ENCODE data around the gene CACNA1E.

DNA sequence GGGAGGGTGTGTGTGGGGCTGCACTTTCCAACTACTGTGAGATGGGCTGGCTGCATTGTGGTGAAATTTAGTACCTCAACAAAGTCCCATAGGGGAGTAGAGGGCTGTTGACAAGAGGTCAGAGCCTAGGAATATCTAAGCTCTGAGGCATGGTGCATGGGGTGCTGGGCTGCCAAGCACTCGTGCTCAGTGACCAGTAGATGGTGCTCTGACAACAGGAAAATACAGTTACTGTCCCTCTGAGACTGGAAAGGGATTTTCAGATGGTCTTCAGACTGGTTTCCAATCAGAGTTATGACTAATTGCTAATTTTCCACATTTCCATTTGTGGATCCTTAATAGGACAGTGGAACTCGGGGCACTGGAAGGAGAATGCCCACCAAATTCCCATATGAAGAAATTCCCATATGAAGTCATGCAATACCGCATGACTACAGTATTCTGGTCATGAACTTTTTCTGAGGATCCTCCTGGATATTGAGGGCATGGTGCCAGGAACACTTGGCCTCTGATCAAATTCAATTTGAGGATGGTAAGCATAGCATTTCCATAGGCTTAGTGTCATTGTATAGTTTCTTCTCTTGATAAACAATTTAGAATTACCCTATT is 4.1 kb upstream of the CACNA1E start:
- TF ChIP-seq PAX8 (CRISPR knock-in tag; IDR thresholded peaks at IDR 0.05; ENCODE audit: borderline replicate concordance) = no peak
- no peak for TF ChIP-seq TAF1 (CRISPR knock-in tag; IDR thresholded peaks at IDR 0.05)
- no peak for TF ChIP-seq NFE2L2 (IDR thresholded peaks at IDR 0.05; ENCODE audit: low read length)
- TF ChIP-seq, protein P1, sequence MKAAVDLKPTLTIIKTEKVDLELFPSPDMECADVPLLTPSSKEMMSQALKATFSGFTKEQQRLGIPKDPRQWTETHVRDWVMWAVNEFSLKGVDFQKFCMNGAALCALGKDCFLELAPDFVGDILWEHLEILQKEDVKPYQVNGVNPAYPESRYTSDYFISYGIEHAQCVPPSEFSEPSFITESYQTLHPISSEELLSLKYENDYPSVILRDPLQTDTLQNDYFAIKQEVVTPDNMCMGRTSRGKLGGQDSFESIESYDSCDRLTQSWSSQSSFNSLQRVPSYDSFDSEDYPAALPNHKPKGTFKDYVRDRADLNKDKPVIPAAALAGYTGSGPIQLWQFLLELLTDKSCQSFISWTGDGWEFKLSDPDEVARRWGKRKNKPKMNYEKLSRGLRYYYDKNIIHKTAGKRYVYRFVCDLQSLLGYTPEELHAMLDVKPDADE (CRISPR knock-in tag; IDR thresholded peaks at IDR 0.05) = no peak
- TF ChIP-seq KLF6 (CRISPR knock-in tag; IDR thresholded peaks at IDR 0.05) = no peak
- TF ChIP-seq, protein P2, sequence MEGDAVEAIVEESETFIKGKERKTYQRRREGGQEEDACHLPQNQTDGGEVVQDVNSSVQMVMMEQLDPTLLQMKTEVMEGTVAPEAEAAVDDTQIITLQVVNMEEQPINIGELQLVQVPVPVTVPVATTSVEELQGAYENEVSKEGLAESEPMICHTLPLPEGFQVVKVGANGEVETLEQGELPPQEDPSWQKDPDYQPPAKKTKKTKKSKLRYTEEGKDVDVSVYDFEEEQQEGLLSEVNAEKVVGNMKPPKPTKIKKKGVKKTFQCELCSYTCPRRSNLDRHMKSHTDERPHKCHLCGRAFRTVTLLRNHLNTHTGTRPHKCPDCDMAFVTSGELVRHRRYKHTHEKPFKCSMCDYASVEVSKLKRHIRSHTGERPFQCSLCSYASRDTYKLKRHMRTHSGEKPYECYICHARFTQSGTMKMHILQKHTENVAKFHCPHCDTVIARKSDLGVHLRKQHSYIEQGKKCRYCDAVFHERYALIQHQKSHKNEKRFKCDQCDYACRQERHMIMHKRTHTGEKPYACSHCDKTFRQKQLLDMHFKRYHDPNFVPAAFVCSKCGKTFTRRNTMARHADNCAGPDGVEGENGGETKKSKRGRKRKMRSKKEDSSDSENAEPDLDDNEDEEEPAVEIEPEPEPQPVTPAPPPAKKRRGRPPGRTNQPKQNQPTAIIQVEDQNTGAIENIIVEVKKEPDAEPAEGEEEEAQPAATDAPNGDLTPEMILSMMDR (CRISPR knock-in tag; IDR thresholded peaks at IDR 0.05) = peak; percentile 85
- TF ChIP-seq HDAC1 (CRISPR knock-in tag; IDR thresholded peaks at IDR 0.05) = no peak
- TF ChIP-seq ELF1 (CRISPR knock-in tag; IDR thresholded peaks at IDR 0.05) = no peak
- TF ChIP-seq POLR2A (IDR thresholded peaks at IDR 0.05; ENCODE audit: insufficient read depth in 1 of 2, low read depth in 2 of 2, low read length in 2 of 2) = no peak
- no peak for TF ChIP-seq RFX3 (CRISPR knock-in tag; IDR thresholded peaks at IDR 0.05)
- TF ChIP-seq, protein P3, sequence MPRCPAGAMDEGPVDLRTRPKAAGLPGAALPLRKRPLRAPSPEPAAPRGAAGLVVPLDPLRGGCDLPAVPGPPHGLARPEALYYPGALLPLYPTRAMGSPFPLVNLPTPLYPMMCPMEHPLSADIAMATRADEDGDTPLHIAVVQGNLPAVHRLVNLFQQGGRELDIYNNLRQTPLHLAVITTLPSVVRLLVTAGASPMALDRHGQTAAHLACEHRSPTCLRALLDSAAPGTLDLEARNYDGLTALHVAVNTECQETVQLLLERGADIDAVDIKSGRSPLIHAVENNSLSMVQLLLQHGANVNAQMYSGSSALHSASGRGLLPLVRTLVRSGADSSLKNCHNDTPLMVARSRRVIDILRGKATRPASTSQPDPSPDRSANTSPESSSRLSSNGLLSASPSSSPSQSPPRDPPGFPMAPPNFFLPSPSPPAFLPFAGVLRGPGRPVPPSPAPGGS (CRISPR knock-in tag; IDR thresholded peaks at IDR 0.05) = no peak
- no peak for TF ChIP-seq ZNF746 (CRISPR knock-in tag; IDR thresholded peaks at IDR 0.05)
- no peak for TF ChIP-seq NCOA2 (CRISPR knock-in tag; IDR thresholded peaks at IDR 0.05)

Measured in HepG2 (cell line).